ENCODE results near the gene TOMM7.

- TF ChIP-seq CTCF (IDR thresholded peaks at IDR 0.05) (peak in 5 of 6 experiments; percentile 16 to 41 (median 31)), POLR2A (IDR thresholded peaks at IDR 0.05) (no peak)
Observed at GRCh38 chr7:22860784-22861482, 38.3 kb upstream of the TOMM7 start.
